Activated gamma-delta T cell treated with anti-CD3 and anti-CD28 coated beads, Interleukin-2, amount 50 U/mL, for 16 hours (primary cell): Measurements from ENCODE around the gene GCFC2.
"Not testable (repeated sequence)": the region's sequence is repeated elsewhere in the genome, so short reads cannot be mapped to it uniquely, and the experiment has no call there.

Source experiments
- DNase-seq: peaks from one replicate; pipeline ENCODE4 v3.0.0-alpha.2; 2020; ENCODE audit warnings: low read depth

Gene GCFC2

DNA sequence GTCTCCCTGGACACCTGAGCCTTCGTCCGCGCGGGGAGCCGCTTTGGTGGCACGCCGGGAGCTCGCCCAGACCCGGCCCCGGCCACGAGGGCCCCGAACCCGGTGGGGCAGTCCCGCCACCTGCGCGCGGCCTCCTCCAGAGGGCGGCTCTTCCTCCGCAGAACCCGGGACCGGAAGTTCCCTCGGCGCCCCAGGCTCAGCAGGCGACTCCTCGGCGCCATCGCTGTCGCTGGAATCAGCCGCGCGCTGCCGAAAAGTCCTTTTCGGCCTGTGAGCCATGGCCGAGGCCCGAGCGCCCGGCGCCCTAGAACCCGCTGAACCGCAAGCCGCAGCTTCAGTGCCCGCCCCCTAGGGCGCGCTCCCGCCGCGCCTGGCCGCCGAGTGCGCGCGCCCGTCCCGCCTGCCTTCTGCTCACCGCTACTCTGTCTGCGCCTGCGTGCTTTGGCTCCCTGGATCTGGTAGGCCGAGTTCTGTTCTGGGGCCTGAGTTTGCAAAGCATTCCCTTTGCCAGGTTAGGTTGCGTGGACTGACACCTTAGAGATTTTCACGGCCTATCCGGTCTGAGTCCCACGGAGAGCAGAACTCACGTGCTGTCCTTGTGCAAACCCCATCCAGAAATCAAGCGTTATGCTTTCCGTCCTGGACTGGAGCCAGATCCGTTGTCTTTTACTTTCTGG, at the start of gene GCFC2:
Gene GCFC2 (minus strand): TSS at position 339 of the 677 bp plus-strand sequence. CDS start 60 bp downstream, at position 279.
- DNase-seq, result peak; percentile 68

DNA sequence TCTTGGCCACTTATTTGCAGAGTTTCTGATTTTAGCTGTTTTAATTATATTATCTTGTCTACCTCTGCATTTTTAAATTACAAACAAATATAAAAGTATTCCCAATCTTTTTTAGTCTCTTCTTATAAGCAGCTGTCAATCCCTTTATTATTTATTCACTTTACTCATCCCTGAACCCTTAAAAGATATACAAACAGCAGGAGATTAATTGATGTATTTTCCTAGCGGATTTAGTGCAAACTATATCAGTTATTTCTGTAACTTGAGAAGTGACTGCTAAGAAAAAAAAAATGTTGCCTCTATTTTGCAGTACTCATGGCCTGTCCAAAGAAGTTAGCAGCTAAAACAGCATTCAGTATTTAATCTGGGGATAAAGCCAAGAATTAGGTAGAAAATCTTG, 42.1 kb upstream of the GCFC2 start:
- DNase-seq, result no peak

DNA sequence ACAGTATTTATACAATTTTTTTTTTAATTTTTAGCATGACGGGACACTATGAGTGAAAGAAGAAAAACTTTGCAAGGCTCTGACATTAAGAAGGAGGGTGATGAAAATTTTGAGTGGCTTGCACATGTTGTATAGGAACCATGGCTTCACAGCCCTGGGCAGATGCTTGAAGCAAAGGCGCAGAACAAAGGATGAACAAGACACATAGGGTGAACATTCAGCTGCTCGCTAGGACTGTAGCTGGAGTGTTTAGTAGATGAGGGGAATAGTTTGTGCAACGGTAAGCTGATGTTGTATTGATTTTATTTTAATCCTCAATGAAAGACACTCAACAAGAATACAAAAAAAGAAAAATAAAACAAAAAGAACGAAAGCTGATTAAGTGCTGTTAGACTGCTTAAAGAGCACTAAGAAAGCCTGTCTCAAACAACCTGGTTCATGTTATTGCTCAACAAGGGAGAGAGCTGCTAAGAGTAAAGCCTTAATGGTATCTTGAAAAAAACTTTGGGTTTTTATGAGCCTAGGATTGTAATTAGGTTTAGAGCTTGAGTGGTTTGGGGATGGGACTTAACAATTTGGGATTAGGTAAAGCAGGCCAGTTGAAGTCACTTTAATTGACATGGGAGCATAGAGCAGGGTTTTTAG, 41.2 kb upstream of the GCFC2 start:
- no peak for DNase-seq

DNA sequence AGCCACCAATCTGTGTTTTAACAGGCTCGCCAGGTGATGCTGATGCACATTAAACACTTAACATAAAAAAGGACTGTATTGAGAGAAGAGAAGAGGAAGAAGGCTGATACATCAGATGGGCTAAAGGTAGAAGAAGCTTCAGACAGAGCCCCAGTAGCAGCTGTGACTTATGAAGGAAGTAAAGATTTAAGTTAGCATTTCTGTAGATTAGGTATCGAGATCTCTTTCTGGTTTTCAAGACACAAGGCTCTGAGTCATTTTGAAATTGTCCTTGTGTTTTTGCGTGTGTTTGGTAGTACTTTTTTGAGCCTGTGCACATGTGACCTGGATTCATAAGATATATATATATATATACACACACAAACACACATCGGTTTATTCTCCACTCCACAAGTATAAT, 40.6 kb upstream of the GCFC2 start:
- no peak for DNase-seq

DNA sequence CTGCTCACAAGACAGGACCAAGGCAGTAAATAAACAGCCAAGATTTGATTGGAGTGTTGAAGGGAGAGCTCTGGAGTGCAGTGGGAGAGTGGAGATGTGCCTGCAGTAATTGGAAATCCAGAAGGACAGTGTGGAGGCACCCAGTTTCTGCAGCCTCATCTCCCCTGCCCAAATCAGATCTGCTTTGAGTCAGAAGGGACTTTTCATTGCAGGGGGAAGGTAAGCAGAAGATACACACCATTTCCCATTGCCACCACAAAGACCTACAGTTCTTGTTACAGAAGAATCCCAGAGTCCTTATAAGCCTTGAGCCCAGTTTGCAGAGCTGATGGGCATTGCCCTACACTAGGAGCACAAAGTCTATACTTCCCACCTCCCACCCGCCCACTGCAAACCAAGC, 27.2 kb upstream of the GCFC2 start:
- DNase-seq, result no peak

DNA sequence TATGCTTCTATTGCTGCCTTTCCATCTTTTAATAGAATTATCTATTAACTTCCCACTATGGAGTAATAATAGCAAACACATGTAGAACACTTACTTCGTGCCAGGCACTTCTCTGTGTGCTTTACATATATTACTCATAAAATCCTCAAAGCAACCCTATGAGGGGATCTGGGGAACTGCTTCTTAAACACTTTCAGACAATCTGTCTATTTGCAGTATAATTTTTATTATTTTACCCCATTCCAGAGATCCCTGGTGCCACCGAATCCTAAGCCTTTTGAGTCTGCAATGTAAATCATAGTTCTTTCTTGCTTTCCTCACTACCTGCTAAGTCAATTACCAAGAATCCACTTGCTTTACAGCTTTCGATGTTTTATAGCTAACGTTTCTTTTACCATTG, 25.6 kb upstream of the GCFC2 start:
- no peak for DNase-seq

DNA sequence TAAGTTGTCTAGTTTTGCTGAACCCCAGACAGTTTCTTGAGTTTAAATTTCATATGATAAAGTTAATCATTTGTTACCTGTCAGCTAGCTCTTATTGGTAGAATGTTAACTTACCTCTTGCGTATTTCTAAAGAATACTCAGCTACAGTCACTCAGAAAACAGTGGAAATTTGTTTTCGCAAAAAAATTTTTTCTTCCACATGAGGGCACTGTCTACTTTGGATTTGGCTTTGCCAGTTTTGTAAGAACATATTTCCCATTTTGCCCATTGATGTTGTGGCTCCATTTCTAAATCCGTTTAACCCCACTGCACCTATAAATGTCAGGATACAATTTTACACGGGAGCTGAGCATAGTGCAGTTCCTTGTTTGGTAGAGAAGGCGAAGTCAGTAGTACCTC, 19.1 kb upstream of the GCFC2 start:
- DNase-seq, result no peak

DNA sequence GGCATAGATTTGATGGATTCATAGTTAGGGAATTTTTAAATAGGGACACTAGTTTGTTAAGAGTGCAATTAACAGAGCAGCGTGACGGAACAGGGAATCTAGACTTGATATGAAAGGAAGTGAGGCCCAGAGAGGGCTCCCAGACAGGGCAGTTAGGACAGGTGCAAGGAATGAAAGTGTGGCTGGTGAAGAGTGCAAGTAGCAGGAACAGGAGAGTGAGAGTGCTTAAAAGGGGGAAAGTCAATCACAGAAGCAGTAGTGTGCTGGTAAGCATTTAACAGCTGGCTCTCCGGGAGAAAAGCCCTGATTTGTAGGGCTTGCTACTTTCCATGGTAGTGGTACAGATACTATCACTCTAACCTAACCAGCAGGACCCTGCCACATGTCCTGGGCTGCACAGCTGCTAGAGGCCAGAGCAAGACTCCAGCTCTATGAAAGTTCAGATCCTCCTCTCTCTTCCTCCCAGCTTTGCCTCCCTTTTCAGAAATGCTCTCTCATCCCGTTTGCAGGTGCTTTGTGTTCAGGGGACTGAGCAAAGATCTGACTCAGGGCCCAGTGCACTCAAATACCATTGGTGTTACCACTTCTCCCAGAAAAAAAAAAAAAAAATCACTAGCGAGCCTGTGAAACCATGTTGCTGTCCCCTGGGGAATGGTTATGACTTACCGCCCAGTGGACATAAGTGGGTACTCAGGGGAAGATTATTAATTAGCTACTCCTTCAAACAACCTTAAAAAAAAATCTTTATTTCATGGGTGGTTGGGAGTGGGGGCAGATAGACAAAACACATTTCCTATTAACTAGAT, 18.1 kb upstream of the GCFC2 start:
- DNase-seq, result no peak

DNA sequence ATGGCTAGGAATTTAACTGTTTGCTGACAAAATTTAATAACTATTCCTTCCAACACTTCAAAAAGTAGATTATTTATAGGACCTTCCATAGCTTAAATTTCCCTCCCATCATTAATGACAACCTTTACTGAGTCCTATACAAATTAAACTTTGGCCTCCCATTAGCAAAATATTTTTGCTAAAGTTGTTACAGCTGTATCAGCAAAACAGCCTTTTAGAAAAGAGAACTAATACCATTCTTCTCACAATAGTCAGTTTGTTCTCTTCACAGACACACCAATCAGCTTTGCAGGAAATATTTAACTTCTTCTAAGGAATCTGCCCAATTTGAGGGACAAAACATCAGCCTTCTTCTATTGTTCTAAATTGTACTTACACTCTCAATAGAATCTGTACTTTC, 12.0 kb upstream of the GCFC2 start:
- no peak for DNase-seq

DNA sequence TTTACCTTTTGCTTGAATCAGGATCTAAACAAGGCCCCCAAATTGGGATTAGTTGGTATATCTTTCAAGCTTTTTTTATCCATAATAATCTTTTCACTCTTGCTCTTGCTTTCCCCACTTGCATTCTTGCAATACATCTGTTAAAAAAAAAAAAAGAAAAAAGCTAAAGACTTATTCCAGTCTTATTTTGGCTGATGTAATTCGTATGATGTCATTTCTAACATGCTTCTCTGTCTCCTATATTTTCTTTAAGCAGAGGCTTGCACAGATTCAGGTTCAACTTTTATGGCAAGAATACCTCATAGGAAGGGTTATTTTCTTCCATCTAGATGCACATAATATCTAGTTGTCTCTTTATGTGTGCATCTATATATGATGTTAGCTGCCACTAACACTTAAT, 9.8 kb upstream of the GCFC2 start:
- no peak for DNase-seq

DNA sequence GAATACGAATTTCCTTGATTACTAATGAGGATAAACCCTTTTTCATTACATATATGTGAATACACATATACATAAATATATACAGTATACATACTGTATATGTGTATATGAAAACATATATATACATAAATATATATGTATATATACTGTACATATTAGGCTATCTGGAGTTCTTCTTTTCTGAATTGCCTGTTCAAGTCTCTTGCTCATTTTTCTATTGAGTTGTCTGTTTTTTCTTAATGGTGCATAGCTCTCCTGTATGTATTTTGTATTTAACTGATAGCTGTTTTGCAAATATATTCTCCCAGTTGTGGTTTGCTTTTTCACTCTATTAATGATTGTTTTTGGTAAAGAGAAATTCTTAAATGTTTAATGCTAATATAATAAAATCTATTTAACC, 8.9 kb upstream of the GCFC2 start:
- no peak for DNase-seq

DNA sequence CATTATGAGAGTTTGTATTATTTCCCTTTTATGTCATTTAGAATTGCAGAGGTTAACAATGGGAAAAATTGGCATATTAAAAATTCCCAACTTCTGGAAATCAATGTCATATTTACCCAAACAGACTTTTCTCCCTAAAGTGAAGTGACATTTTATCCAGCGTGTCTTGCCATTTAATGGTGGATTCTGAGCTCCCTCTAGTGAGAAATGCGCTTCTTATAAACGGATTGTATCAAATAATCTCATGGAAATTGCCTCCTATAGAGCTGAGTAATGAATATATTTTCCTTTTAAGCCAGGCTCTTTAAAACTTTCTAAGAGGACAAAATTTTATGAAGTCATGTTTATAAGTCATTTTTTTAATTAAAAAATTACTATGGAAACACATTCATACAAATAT, 5.7 kb upstream of the GCFC2 start:
- DNase-seq, result no peak

DNA sequence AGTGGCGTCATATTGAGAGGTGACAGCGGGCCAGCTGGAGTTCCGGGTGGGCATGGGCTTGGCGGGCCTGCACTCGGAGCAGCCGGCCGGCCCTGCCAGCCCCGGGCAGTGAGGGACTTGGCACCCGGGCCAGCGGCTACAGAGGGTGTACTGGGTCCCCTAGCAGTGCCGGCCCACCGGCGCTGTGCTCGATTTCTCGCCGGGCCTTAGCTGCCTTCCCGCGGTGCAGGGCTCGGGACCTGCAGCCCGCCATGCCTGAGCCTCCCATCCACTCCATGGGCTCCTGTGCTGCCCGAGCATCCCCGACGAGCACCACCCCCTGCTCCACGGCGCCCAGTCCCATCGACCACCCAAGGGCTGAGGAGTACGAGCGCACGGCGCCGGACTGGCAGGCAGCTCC, 875 bp upstream of the GCFC2 start:
- DNase-seq, result not testable (repeated sequence)

DNA sequence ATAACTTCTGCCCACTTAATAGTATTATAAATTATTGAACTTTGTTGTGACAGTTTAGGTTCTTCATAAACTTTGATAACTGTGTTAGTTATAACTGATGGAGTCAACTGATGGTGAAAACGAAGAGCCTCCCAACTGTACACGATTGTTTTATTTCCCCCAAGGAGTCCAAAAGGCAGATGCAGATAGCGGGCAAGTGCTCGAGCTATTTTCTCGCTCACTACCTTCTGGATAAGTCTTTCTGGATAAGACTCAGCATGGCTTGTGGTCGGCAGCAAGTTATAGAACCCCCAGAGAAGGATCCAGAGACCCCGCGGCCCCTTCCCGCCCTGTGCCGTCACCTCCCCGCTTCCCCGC, 517 bp downstream of the GCFC2 start:
- no peak for DNase-seq

DNA sequence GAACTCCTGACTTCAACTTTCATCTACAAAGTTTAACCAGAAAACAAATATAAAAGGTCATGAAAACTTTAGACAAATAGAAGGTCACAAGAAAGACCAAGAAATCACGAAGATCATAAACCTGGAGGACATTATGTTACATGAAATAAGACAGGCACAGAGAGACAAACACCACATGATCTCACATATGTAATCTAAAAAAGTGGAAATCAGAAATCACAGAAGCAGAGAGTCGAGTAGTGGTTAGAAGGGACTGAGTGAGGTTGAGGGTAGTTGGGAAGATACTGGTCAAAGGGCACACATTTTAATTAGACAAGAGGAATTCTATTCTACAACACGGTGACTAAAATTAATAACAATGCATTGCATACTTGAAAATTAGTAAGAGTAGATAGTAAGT, 1.4 kb downstream of the GCFC2 start:
- no peak for DNase-seq

DNA sequence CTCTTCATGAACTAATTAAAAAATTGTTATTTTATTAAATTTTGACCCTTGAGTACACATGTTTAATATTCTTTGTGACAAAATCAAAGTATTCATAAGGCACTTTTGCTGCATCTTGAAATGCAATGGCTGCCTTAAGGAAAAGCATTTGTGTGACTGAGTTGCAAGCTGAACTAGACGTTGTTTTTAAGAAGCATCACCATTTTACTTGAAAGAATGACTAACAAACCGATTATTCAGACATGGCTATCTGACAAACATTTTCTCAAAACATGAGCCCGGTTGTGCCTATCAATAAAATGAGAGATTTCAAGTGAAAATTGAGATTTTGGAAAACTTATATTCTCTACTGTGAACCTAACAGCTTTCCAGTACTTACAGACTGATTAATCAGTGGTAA, 2.8 kb downstream of the GCFC2 start:
- no peak for DNase-seq

DNA sequence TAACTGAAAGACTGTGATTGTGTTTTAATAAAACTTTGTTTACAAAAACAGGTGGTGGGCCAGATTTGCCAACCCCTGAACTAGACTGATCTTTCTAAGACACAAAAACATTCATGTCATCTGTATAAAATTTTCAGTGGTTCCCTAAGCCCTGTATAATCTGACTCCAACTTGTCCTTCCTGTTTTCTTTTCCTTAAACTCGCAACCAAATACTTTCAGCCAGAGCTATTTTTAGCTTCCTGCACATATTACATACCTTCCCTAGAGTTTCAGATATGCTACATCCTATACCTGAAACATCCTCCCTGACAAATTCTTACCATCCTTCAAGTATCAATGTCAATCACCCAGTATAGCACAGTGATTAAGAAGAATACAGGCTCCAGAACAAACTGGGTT, 4.8 kb downstream of the GCFC2 start:
- DNase-seq, result no peak

DNA sequence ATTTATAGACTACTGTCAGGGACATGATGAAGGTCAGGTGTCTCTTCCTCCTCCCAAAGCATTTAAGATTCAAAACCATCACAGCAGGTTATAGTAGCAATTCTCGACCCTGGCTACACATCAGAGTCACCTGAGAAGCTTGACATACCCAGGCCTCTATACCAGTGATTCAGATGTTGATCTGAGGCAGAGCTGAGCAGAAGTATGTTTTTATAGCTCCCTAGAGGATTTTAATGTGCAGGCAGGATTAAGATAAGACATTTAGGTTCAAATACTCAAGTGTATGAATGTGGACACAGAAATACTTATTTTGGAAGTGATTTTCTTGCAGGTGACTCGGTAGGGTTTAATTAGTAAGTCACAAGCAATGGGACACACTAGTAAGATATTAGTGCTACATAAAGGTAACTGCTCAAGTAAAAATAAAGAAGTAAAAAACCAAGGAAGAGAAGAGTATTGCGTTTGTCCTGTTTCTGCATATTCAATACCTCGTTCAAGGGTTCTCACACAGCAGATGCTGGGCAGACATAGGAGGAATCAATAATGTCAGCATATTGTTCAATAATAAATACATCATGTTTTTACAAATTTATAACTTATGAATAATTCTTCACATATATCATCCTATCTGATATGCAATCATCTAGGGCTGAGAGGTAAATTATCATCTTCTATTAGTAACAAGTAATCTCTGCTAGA, 7.0 kb downstream of the GCFC2 start:
- DNase-seq, result no peak

DNA sequence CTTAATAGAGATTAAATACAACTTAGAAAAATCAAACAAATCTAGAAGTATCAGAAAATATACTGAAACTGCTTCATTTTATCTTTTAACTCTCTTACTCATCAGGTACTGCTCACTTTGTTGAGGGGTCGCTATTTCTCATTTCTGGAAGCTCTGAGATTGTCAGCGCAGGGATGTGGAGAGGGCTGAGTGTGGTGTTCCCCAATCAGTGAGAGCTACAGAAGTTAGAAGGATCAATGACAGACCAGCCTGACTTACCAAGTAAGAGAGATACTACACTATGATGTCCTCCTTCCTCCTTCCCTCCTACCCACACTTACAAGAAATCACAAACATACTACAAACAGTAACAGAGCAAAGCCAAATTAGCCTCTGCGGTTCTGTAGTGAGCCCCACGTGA, 8.1 kb downstream of the GCFC2 start:
- no peak for DNase-seq

DNA sequence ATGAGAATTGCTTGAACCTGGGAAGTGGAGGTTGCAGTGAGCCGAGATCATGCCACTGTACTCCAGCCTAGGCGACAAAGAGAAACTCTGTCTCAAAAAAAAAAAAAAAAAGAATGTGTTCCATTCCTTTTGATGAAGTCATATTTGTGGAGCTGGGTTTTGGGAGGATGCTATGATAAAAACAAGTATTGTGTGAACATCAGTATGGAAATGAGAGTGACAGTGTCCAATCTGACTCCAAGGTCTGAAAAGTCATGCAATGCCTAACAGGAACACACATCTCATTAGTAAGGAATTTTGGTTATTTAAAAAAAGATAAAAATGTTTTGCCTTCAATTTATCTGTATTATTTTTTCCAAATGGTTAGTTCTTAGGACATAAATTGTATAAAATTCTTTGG, 11.8 kb downstream of the GCFC2 start:
- no peak for DNase-seq

DNA sequence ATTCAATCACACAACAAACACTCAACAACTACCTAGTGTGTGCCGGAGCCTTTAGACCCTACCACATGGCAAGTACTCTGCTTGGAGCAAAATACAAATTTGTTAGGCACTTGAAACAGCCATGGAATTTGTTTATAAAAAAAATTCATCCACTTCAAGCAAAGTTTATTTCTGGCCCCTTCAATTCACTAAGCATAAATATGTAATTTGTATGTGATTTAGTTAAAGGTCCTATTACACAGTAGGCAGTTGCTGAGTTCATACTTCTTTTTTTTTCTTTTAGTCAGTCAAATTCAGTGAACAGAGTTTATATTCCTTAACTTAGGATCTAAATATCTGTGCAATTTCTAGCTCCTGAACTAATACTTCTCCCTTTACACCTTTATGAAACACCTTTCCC, 22.5 kb downstream of the GCFC2 start:
- no peak for DNase-seq

DNA sequence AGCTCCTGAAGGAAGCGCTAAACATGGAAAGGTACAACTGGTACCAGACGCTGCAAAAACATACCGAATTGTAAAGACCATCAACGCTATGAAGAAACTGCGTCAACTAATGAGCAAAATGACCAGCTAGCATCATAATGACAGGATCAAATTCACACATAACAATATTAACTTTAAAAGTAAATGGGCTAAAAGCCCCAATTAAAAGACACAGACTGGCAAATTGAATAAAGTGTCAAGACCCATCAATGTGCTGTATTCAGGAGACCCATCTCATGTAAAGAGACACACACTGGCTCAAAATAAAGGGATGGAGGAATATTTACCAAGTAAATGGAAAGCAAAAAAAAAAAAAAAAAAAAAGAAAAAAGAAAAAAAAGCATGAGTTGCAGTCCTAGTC, 27.3 kb downstream of the GCFC2 start:
- not testable (repeated sequence) for DNase-seq

DNA sequence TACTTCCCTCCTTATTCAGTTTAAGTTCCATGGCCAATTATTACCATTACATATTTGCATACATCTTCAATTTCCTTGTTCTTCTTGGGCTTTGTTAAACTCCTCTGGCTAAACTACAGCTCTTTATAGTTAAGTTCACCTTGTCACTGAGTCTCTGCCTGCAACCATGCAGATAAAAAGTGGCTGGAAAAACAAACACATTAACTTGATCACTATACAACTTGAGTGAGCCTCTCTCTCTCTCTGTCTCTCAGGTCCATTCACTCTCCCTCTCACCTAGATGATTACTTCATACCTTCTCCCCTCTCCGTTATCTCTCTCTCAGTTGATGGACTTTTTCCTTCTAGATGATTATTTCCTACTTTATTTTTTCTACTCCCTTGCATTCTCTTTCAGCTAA, 30.3 kb downstream of the GCFC2 start:
- no peak for DNase-seq
